HG02610 (cell line): ENCODE data around the gene PANK3.
"Not testable (repeated sequence)": the region's sequence is repeated elsewhere in the genome, so short reads cannot be mapped to it uniquely, and the experiment has no call there.

Experiments used
- ATAC-seq: cut with Tn5 transposase; IDR thresholded peaks from one replicate; pipeline ENCODE4 v1.9.1; 2021; ENCODE audit warnings: mild to moderate bottlenecking, moderate library complexity; ENCODE audit not compliant: unreplicated experiment

PANK3 gene

DNA sequence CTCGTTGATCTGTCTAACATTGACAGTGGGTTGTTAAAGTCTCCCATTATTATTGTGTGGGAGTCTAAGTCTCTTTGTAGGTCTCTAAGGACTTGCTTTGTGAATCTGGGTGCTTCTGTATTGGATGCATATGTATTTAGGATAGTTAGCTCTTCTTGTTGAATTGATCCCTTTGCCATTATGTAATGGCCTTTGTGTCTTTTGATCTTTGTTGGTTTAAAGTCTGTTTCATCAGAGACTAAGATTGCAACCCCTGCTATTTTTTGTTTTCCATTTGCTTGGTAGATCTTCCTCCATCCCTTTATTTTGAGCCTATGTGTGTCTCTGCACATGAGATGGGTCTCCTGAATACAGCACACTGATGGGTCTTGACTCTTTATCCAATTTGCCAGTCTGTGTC is 17.0 kb upstream of the PANK3 start:
- not testable (repeated sequence) for ATAC-seq

DNA sequence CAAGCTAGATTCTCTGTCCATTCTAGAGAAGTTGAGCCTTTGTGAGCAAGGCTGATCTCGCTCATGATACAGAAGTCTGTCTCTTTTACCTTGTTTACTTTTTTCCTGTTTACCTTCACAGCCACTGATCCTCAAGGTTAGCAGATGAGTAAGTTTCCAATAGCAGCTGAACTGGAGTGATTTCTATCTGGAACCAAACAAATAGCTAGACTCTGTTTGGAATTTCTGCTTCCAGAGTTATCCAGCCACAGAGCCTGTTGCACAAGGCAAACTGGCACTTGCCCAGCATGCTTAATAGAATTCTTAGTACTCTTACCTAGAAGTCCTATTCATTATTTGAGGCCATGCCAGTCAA is 12.8 kb upstream of the PANK3 start:
- ATAC-seq = no peak

DNA sequence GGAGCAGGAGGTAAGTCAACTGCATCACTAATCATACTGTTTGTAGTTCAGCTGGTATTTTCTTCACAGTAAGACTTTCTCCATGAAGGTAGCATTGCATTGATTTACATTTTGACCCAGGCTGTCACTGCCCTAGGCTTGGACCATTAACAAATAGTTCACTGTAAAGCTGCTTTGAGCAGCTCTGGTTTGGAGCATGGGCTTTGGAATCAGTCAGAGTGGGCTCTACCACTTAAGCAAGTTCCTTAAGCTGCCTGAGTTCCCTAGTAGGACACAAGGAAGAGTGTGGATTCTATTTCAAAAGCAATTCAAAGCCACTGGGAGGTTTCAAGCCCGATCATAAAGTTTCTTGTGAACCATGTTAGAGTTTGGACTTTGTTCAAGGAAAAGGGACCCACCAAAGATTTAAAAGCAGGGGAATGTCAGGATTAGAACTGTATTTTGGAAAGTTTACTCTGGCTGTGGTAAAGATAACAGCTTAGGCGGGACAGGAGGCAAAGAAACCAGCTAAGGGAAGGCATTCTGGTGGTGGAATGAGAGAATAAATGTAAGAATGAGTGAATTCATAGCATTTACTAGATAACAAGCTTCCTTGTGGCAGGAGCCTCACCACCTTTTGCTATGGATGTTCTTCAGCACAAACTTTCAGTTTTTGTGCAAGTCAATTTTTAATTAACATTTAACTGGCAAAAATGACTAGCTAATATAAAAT is 12.3 kb upstream of the PANK3 start:
- no peak for ATAC-seq

DNA sequence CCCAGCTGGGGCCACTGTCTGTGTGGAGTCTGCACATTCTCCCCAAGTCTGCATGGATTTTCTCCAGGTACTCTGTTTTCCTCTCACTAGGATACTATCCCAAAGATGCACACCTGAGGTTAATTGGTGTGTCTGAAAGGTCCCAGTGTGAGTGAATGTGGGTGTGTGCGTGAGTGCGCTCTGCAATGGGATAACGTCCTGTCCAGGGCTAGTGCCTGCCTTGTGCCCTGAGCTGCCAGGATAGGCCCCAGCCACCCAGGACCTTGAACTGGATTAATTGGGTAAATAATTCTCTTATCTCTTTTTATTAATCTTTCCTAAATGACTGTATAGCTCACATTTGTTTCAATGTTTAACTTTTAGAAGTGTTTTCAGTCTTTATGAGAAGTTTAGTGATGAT is 11.5 kb upstream of the PANK3 start:
- no peak for ATAC-seq

DNA sequence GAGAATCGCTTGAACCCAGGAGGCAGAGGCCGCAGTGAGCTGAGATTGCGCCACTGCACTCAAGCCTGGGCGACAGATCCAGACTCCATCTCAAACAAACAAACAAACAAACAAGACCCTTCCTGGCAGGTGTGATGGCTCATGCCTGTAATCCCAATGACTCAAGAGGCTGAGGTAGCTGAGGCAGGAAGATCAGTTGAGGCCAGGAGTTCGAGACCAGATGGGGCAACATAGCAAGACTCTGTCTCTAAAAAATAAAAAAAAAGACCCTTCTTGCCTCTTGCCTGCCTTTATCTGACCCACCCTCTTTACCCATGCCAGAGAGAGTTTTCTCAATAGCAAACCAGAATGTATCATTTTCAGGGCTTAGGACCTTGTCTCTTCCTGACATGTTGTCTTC is 8.8 kb upstream of the PANK3 start:
- ATAC-seq = no peak

DNA sequence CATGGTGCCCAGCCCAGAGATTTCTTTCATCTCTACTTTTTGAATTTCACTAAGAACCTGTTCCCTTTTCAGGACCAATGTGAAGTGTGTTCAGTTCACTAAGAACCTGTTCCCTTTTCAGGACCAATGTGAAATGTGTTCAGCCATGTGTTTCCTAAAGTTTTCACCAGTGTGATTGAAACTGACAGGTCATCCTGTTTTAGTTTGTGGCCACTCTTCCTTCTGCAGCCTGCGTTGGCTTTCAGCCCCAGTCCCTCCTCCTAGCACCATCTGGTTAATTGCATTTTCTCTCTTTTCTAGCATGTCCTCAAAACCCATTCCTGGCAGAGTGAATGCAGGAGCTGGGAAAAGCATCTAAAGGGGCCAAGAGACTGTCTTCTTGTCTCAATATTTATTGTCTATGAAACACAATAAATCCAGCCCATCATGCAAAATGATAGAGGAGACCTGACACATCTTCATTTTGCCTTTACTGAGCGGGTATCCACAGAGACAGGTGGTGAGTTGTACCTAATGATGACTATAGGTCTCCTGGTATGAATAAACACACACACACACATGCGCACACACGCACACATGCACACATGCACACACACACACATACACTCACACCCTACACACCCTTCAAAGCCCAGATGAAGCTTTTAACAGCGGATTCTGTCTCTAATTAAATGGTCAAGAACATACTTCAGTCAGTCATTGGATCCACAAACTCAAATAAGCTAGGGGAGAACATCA is 6.1 kb upstream of the PANK3 start:
- ATAC-seq = no peak

DNA sequence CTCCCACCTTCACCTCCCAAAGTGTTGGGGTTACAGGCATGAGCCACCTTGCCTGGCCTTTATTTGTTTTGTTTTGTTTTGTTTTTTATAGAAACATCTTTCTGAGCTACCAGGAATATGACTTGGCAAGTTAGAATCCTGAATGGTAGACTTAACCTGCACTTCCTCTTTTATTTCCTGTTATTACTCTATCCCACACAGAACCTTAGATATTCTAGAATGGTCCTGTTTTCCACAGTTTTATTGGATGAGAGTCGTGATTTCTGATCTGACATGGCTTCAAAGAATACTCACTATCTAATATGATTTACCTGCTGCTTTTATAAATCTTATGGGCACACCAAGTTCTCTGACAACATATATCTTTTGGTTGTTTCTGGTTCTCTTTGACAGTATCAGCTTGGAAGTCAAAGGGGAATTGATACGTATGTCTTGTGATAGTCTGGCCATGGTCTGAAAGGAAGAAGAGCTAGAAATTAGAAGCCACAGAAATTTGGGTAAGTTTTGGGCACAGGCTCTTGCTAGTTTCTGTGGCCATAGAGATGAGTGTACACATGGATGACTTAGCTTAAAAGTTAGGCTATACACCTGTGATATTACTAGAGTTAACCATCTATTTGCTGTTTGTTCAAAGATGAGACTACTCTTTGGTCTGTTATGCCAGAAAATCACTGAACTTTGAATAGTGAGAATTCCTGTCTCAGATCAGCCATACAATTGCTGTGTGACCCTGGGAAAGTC is 4.7 kb upstream of the PANK3 start:
- ATAC-seq = peak; percentile 45

DNA sequence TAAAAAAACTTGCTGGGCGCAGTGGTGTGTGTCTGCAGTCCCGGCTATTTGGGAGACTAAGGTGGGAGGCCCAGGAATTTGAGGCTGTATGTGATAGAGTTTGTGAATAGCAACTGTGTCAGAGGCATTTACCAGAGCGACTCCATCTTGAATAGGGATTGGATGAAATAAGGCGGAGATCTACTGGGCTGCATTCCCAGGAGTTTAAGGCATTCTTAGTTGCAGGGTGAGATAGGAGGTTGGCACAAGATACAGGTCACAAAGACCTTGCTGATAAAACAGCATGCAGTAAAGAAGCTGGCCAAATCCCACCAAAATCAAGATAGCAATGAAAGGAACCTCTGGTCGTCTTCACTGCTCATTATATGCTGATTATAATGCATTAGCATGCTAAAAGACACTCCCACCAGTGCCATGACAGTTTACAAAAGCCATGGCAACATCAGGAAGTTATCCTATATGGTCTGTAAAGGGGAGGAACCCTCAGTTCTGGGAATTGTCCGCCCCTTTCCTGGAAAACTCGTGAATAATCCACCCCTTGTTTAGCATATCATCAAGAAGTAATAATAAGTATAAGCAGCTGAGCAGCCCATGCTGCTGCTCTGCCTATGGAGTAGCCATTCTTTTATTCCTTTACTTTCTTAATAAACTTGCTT is 1.8 kb upstream of the PANK3 start:
- not testable (repeated sequence) for ATAC-seq

DNA sequence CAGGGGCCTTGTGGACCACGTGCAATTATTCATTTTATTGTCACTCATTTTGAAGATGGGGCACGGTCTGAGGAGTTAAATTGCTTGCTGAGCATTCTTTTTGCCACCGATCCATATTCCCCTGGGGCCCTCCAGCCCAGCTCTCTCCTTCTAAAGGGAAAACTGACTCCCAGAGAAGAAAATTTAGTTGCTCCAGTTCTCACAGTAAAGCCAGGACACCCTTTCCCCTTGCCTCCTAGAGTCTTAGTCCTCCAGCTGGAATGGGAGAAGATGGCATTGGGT is 1.0 kb upstream of the PANK3 start:
- ATAC-seq = no peak

DNA sequence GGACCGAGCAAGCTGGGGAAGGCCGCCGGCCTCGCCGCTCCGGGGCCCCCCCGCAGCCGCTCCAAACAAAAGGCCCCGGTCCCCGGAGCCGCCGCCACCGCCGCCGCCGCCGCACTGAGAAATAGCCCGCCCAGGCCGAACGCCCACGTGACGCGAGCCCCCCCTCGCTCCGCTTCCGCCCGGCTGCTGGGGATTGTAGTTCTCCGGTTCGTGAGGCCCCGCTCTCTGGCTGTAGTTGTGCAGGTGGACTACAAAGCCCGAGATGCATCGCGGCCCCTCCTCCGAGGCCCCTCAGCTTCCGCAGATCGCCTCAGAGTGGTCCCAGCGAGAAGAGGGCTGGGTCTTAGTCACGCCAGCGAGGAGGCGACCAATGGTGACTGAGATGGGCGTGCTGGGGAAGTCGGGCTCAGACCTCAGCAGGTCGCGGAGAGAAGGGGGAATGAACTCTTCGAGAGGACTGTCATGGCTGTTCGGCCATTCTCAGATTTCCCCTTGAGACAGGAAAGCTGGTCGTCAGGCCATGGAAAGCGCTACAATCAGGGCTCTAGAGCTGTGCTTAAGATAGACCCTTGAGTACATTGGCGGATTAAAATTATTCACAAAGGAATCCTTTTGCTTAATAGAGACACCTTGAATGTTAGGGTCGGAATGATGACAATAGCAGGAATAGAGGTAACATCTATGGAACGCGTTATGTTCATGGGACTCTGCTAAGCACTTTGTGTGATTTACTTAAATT is 489 bp upstream of the PANK3 start:
- peak; percentile 90 for ATAC-seq

DNA sequence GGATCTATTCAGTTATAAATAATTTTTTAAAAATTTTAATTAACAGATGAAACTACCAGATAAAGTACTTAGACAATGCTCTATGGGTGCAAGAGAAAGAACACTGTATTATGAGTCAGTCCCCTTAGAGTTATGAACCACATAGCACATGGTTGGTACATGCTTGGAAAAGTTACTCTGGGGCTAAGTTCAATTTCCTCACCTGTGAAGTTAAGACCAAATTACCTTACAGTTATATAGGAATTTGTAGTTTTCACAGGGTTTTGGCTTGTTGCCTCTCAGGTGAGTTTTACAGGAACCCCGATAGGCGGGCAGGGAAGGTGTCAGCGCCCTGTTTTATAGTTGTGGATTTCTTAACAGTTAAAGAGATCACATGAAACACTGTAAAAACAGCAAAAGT is 1.2 kb downstream of the PANK3 start:
- ATAC-seq = no peak

DNA sequence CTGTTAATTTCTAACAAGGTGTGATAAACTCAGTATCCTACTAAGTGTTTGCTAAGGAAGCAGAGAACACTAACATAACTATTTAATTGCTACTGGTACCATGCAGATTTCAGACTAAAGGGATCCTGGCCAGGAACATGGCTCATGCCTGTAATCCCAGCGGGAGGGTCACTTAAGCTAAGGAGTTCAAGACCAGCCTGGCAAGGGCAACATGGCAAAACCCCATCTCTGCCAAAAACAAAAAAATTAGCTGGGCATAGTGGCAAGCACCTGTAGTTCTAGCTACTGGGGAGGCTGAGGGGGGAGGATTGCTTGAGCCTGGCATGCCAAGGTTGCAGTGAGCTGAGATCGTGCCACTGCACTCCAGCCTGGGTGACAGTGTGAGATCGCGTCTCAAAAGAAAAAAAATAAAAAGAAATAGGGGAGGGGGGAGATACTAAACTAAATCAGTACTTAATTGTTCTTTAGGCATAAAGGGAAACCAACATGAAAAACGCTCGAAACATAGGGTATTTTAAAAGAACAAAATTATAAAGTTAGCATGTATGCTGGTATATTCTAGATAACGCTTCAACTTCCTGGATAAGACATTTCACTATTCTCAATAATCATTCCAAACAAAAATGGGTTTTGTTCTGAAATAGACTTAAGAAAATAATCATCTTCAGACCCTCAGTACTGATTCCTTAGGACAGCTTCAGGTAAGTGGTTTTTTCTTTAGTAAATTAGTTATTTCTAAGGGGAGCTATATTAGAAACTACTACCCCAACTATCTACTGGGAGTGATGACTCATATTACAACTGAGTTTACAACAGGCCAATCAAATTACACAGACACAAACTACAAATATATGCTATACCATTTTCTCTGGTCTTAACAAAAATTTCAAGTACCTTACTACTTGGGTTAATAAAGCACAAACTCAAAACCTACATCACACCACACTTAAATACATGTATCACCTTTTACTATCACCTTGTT is 3.5 kb downstream of the PANK3 start:
- no peak for ATAC-seq

DNA sequence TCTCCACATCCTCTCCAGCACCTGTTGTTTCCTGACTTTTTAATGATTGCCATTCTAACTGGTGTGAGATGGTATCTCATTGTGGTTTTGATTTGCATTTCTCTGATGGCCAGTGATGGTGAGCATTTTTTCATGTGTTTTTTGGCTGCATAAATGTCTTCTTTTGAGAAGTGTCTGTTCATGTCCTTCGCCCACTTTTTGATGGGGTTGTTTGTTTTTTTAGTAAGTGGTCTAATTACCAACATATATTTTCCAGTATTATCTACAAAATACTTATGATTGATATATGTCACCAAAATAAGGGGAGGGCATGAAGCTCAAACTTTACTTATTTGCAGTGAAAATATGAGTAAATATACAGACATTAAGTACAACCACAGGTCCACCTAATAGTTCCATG is 5.0 kb downstream of the PANK3 start:
- ATAC-seq = not testable (repeated sequence)

DNA sequence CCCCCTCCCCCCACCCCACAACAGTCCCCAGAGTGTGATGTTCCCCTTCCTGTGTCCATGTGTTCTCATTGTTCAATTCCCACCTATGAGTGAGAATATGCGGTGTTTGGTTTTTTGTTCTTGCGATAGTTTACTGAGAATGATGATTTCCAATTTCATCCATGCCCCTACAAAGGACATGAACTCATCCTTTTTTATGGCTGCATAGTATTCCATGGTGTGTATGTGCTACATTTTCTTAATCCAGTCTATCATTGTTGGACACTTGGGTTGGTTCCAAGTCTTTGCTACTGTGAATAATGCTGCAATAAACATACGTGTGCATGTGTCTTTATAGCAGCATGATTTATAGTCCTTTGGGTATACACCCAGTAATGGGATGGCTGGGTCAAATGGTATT is 5.5 kb downstream of the PANK3 start:
- not testable (repeated sequence) for ATAC-seq

DNA sequence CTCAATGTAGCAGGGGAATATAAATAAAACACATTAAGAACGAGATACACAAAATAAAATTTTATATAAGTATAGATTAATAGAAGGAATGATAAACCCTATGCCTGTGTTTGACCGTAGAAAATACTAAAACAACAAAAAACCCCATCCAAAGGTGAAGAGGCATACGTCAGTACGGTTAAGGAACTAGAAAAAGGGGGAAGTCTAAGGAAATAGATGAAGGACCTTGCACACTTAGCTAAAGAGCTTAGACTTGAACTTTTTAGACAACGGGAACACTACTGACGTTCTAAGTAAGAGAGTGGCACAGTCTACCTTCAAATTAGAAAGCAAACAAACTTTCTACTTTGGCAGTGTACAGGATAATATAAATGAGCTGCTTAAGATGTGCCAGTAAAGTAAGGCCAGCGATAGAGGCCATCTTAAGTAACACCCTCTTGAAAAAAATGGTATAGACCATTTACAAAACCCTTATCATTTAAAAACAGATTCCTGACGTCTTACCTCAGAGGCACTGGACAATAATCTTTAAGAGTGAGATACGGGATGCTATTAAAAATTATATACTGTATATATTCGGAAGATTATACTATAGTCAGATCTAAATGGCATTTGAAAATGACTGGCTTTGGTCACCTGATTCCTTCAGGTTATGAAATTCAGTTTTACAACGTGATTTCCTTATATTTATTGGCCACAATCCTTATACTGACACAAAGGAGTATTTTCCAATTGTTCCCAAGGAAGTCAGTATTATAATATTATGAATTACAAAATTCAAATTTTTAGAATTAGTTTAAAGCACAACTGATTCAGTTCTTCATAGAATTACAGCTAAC is 8.5 kb downstream of the PANK3 start:
- no peak for ATAC-seq

DNA sequence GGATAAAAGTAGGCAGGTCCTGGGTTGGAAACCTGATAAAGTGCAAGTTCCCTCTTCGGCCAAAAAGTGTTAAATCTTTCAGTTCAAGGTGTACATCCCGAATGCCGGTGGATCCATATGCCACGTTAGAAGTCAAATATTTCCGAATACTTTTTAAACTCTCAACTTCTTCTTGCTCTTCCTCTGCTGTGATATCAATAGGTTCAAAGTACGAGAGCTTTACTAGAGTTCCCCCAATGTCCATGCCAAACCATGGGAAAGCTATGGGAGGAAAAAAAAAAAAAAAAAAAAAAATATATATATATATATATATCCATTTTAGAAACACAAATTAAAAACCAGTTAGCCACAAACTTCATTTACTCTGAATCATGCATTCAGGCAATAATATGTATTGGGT is 10.4 kb downstream of the PANK3 start:
- no peak for ATAC-seq

DNA sequence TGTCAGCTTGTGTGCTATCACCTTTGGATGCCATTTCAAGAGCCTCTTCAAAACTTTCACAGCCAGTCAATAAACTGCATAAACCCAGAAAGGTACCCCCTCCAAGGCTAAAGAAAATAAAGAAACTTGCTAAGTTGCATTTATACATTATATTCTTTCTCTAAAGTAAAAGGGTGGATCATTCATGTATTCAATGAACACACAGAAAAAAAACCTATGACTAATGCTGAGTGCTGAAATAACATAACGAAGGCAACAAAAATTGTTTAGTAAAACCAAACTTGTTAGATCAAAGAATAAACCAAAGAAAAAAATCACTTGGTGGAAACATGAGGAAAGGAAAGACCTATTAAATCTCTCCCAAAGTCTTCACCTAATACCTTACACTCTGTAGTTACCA is 15.2 kb downstream of the PANK3 start:
- no peak for ATAC-seq

DNA sequence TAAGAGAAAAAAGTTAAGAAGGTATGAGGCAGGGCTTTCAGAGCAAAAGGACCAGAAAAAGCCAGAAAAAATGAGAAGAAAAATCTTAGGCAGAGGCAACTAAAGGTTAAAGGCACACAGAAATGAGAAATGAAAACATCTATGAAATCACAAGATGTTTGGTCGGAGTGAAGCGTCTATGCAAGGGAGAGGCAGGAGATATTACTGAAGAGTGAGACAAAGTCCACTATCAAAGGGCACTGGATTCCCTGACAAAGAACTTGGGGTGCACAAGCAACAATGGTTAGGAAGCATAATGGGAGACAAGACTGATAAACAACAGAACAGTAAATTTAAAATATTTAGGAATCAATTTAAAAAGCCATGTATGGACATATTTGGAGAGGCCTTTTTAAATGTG is 16.9 kb downstream of the PANK3 start:
- ATAC-seq = no peak

DNA sequence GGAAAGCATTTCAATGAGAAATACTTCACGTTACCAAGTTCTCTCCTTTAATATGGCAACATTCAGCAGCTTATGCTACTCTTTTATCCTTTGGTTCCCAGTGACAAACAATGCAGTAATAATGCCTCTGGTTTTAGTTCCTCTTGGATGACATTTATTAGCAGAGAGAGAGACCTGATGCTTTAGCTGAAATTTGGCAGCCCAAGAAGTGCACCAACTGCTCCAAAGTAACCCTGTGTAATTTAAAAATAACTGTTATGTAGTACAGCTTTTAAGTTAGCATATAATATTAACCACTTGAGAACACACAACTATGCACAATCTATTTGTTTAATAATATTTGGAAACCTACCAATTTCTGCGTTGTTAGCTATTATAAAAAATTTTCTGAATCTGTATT is 21.8 kb downstream of the PANK3 start:
- ATAC-seq = no peak
